Keratinocyte (primary cell): ENCODE results near the gene BTRC. TPM values are rescaled to one million over a fixed set of nuclear protein-coding genes. Genes with fewer than 3 reads are reported as not detected.
A peak's percentile ranks its signal among the peaks of the same experiment; 100 is the strongest.

Source experiments
- DNase-seq: peaks from one replicate; pipeline ENCODE4 v3.0.0-alpha.2; 2011; ENCODE audit warnings: low read depth, missing footprints, low spot score
- FAIRE-seq: peaks from 2 replicates; lab custom pipeline; 2011; peaks lifted over from hg19 to GRCh38; lab: Jason Lieb, UNC
- H2AFZ ChIP-seq: 2 replicates; pipeline ENCODE4 v1.6.0; 2012; ENCODE audit warnings: low read length, control low read depth, inconsistent platforms; ENCODE audit not compliant: control insufficient read depth
- H3K27ac ChIP-seq: 2 replicates; pipeline ENCODE4 v1.5.1; 2011; ENCODE audit warnings: low read length; ENCODE audit not compliant: control insufficient read depth, insufficient read depth
- H3K27me3 ChIP-seq: 3 replicates; pipeline ENCODE4 v1.6.0; 2011; ENCODE audit warnings: low read length; ENCODE audit not compliant: control insufficient read depth, insufficient read depth; ENCODE audit errors: extremely low read depth
- H3K36me3 ChIP-seq, 2 experiments: 2 replicates in 1 of 2; 3 replicates in 1 of 2; pipeline ENCODE4 v1.5.1; 2011; ENCODE audit warnings: low read length in 2 of 2, mild to moderate bottlenecking in 1 of 2; ENCODE audit not compliant: control insufficient read depth in 2 of 2, insufficient read depth in 2 of 2; ENCODE audit errors: extremely low read depth in 1 of 2
- H3K4me1 ChIP-seq: 3 replicates; pipeline ENCODE4 v1.5.1; 2011; ENCODE audit warnings: low read length; ENCODE audit not compliant: control insufficient read depth, insufficient read depth; ENCODE audit errors: extremely low read depth
- H3K4me2 ChIP-seq: 3 replicates; pipeline ENCODE4 v1.6.0; 2011; ENCODE audit warnings: low read depth, low read length; ENCODE audit not compliant: control insufficient read depth, insufficient read depth; ENCODE audit errors: extremely low read depth
- H3K4me3 ChIP-seq, 3 experiments: fragments of 200-600 bp in 1 of 3; sonication (generic) in 1 of 3; 2 replicates in 2 of 3; 3 replicates in 1 of 3; pipeline ENCODE4 v1.5.1; 2011 to 2016; ENCODE audit warnings: low read length in 3 of 3, mild to moderate bottlenecking in 3 of 3, control low read depth in 2 of 3, inconsistent platforms in 1 of 3, low read depth in 1 of 3, mixed read lengths in 1 of 3, mixed run types in 1 of 3, moderate library complexity in 1 of 3; ENCODE audit not compliant: control insufficient read depth in 2 of 3, insufficient read depth in 2 of 3; ENCODE audit errors: extremely low read depth in 1 of 3
- H3K79me2 ChIP-seq: 2 replicates; pipeline ENCODE4 v1.6.0; 2012; ENCODE audit warnings: low read length; ENCODE audit not compliant: control insufficient read depth, insufficient read depth
- H3K9ac ChIP-seq: 3 replicates; pipeline ENCODE4 v1.6.0; 2011; ENCODE audit warnings: low read length; ENCODE audit not compliant: control insufficient read depth, insufficient read depth; ENCODE audit errors: extremely low read depth
- H3K9me1 ChIP-seq: 3 replicates; pipeline ENCODE4 v1.6.0; 2011; ENCODE audit warnings: low read length; ENCODE audit not compliant: control insufficient read depth, insufficient read depth; ENCODE audit errors: extremely low read depth
- H3K9me3 ChIP-seq: 2 replicates; pipeline ENCODE4 v1.5.1; 2012; ENCODE audit warnings: low read depth, low read length; ENCODE audit not compliant: control insufficient read depth
- H4K20me1 ChIP-seq: 3 replicates; pipeline ENCODE4 v1.6.0; 2011; ENCODE audit warnings: low read length; ENCODE audit not compliant: control insufficient read depth, insufficient read depth; ENCODE audit errors: extremely low read depth
- EZH2 ChIP-seq: IDR thresholded peaks from one replicate; pipeline ENCODE4 v1.6.1; 2012; ENCODE audit warnings: inconsistent platforms, mild to moderate bottlenecking, low read length, moderate library complexity
- dilution Hi-C: fragments of 300-500 bp; cut with MboI; formaldehyde crosslinking; loops from one replicate; pipeline ENCODE4 v1.7.0; 2020; ENCODE audit warnings: low sequenced_read_pairs; ENCODE audit not compliant: extremely low pct_ligation_motif_present
- polyA plus RNA-seq, 5 experiments: library from polyadenylated mRNA; depleted of rRNA in 3 of 5; stranded (reverse) in 3 of 5; stranded (forward) in 1 of 5; unstranded in 1 of 5; fragments of >200 nt; gene quantifications; 1 replicate in 1 of 5; 2 replicates in 3 of 5; 3 replicates in 1 of 5; pipeline versions ENCODE4 v1.2.1 to v1.2.3, GENCODE V29; 2011 to 2012; ENCODE audit warnings: missing spikeins in 2 of 5, low read depth in 1 of 5, low replicate concordance in 1 of 5
- TF ChIP-seq, protein P1 (sequence below), 3 experiments: IDR thresholded peaks in 1 of 3; conservative IDR thresholded peaks in 1 of 3; optimal IDR thresholded peaks in 1 of 3; 2 replicates in 2 of 3; 3 replicates in 1 of 3; pipeline versions ENCODE3 to v1.5.1; 2011; ENCODE audit warnings: low read length in 3 of 3, mild to moderate bottlenecking in 3 of 3, moderate library complexity in 2 of 3, control low read depth in 1 of 3, inconsistent platforms in 1 of 3; ENCODE audit not compliant: insufficient read depth in 2 of 3; ENCODE audit errors: extremely low read depth in 1 of 3

BTRC gene
- polyA plus RNA-seq, 1 donor (not counting 4 experiments of a cell fraction or from before 2014, with no cell fraction given) = 21.7 TPM

DNA sequence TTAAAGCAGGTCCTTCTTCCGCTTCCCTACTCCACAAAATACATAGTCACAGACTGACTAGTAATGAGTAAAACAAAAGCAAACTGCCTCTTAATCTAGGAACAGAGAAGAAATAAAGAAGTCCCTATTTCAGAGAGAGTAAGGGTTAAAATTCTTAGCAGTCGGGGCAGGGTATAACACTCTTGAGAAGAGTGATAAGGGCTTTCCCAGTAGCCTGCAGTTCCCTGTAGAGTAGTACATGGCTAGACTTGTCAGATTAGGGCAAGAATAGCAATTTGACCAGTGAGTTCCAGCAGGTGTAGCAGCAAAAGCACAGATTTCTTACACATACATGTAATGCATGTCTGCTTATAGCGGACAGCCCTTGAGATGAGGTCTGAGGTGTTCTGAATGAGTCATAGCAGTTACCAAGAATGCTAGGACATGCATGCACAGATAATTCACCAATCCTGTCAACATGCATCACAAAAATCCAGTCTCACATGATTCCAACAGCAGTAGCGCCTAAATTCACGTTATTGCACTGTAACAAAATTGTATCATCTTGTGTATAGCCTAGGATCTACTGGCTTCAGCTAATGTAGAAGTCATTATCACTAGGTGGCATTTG is 40.7 kb downstream of the BTRC start:
- no peaks in the 10 kb centered on the region for H4K20me1 ChIP-seq
- H3K9ac ChIP-seq = no peak overlapping the region
- H3K9me1 ChIP-seq = no peaks in the 10 kb centered on the region
- H3K27ac ChIP-seq = peak overlapping the region; percentile 24
- H3K9me3 ChIP-seq = no peaks in the 10 kb centered on the region
- no peaks in the 10 kb centered on the region for H3K36me3 ChIP-seq
- peaks cover 11% of the 10 kb centered on the region for H3K4me1 ChIP-seq
- dilution Hi-C loops = no loop called here
- FAIRE-seq (peak; percentile 99), DNase-seq (peak; percentile 48)
- TF ChIP-seq, protein P1, sequence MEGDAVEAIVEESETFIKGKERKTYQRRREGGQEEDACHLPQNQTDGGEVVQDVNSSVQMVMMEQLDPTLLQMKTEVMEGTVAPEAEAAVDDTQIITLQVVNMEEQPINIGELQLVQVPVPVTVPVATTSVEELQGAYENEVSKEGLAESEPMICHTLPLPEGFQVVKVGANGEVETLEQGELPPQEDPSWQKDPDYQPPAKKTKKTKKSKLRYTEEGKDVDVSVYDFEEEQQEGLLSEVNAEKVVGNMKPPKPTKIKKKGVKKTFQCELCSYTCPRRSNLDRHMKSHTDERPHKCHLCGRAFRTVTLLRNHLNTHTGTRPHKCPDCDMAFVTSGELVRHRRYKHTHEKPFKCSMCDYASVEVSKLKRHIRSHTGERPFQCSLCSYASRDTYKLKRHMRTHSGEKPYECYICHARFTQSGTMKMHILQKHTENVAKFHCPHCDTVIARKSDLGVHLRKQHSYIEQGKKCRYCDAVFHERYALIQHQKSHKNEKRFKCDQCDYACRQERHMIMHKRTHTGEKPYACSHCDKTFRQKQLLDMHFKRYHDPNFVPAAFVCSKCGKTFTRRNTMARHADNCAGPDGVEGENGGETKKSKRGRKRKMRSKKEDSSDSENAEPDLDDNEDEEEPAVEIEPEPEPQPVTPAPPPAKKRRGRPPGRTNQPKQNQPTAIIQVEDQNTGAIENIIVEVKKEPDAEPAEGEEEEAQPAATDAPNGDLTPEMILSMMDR (optimal IDR thresholded peaks at IDR 0.05 in 1 of 3, IDR thresholded peaks at IDR 0.05 in 1 of 3, conservative IDR thresholded peaks at IDR 0.05 in 1 of 3; ENCODE audit: extremely low read depth in 1 of 3, insufficient read depth in 2 of 3, low read length in 3 of 3) = no peak
- TF ChIP-seq EZH2 = no peak
- no peaks in the 10 kb centered on the region for H3K79me2 ChIP-seq
- H3K4me3 ChIP-seq = no peak overlapping the region
- no peak overlapping the region for H2AFZ ChIP-seq
- H3K27me3 ChIP-seq = no peaks in the 10 kb centered on the region
- H3K4me2 ChIP-seq = peak overlapping the region; percentile 10

DNA sequence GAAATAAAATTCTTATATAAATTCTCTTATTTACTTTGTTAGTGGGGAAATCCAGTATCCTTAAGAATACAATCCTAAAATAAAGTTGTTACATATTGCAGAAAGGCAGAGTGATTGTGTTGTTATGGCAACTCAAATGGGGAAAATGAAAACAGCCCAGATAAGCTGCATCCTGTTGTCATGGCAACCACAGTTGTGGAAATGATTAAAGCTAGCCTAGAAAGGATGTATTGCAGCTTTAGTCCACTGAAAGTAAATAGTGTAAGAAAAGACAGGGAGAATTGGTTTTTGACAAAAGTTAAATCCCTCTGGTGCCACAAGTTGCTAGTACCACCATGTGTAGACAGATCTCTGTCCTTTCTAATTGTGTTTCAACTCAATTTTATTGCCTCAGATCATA is 43.2 kb downstream of the BTRC start:
- peaks cover 11% of the 10 kb centered on the region for H3K4me1 ChIP-seq
- no peak for FAIRE-seq
- no peaks in the 10 kb centered on the region for H3K9me1 ChIP-seq
- H3K4me3 ChIP-seq = no peak overlapping the region
- H3K27me3 ChIP-seq = no peaks in the 10 kb centered on the region
- TF ChIP-seq EZH2 = no peak
- TF ChIP-seq, protein P1 (optimal IDR thresholded peaks at IDR 0.05 in 1 of 3, IDR thresholded peaks at IDR 0.05 in 1 of 3, conservative IDR thresholded peaks at IDR 0.05 in 1 of 3; ENCODE audit: extremely low read depth in 1 of 3, insufficient read depth in 2 of 3, low read length in 3 of 3) = no peak
- H2AFZ ChIP-seq = no peak overlapping the region
- no peak overlapping the region for H3K4me2 ChIP-seq
- H3K27ac ChIP-seq = no peak overlapping the region
- H3K9me3 ChIP-seq = no peaks in the 10 kb centered on the region
- no peaks in the 10 kb centered on the region for H3K36me3 ChIP-seq
- no peak for DNase-seq
- no peaks in the 10 kb centered on the region for H3K79me2 ChIP-seq
- H4K20me1 ChIP-seq = no peaks in the 10 kb centered on the region
- H3K9ac ChIP-seq = no peak overlapping the region
- dilution Hi-C loops = no loop called here
